ENCODE data around the gene CYP19A1. TPM values are rescaled to one million over a fixed set of nuclear protein-coding genes. Genes with fewer than 3 reads are reported as not detected.

Gene CYP19A1
- total and polyA plus RNA-seq, 10 of the 15 experiments (the other 5 are each of a cell fraction or from before 2014, with no cell fraction given): 0.08 to 1.8 (median 0.70) TPM

- no peak for TF ChIP-seq ASH2L (IDR thresholded peaks at IDR 0.05; ENCODE audit: borderline replicate concordance, low read depth)
- TF ChIP-seq BACH1 (IDR thresholded peaks at IDR 0.05; ENCODE audit: borderline replicate concordance): no peak
These were observed 37.7 kb upstream of the CYP19A1 start (continued) for GRCh38 chr15:51375966-51376640.

GRCh38 chr15:51374131-51374530 is 35.7 kb upstream of the CYP19A1 start:
- no peak overlapping the region for H3K4me3 ChIP-seq
- no peaks in the 10 kb centered on the region for H4K20me1 ChIP-seq (ENCODE audit: control insufficient read depth, insufficient read depth)
- DNase-seq (ENCODE audit: low read depth, low spot score): no peak
- ChIA-PET POLR2A (no interaction called here), SMC1A (ENCODE audit: uncharacterized antibody, unreplicated experiment) (interaction anchor here (1.0 kb wide), 1 partner anchor 144 kb away, joined by 3 read pairs; no protein-coding TSS in a partner anchor), CTCF (interaction anchor here (1.4 to 9.7 kb wide), 4 partner anchors 25 to 92 kb away, joined by 3 to 111 read pairs (median 4); no protein-coding TSS in a partner anchor), RAD21 (ENCODE audit: unreplicated experiment) (no interaction called here)
- no peaks in the 10 kb centered on the region for H3K79me2 ChIP-seq (ENCODE audit: control insufficient read depth, insufficient read depth, low read length)
- intact Hi-C loops (cut with micrococcal nuclease; ENCODE audit: unreplicated experiment): no loop called here
- no peaks in the 10 kb centered on the region for H3K9me3 ChIP-seq (replicated peaks; ENCODE audit: control insufficient read depth, insufficient read depth, low read length)
- no peak for ATAC-seq
- H3K4me1 ChIP-seq (ENCODE audit: control insufficient read depth, insufficient read depth, low read length): peaks cover 4% of the 10 kb centered on the region
- no peak for FAIRE-seq
- H3K4me2 ChIP-seq (ENCODE audit: control insufficient read depth, insufficient read depth): no peak overlapping the region
- TF ChIP-seq PAX8 (IDR thresholded peaks at IDR 0.05) (no peak), HCFC1 (IDR thresholded peaks at IDR 0.05; ENCODE audit: low read length) (no peak), HSF1 (IDR thresholded peaks at IDR 0.05; ENCODE audit: low read depth, low read length) (no peak), NFIC (IDR thresholded peaks at IDR 0.05; ENCODE audit: low read depth, low read length) (no peak)
- no peaks in the 10 kb centered on the region for H3K36me3 ChIP-seq (ENCODE audit: control insufficient read depth in 2 of 2, insufficient read depth in 2 of 2, low read length in 1 of 2)
- no peaks in the 10 kb centered on the region for H3K27me3 ChIP-seq (replicated peaks in 1 of 2; ENCODE audit: control insufficient read depth in 2 of 2, insufficient read depth in 2 of 2, low read length in 1 of 2)
- BruUV-seq (replicated peaks): no TSS peak
- no peak overlapping the region for H2AFZ ChIP-seq (ENCODE audit: control insufficient read depth, low read depth, low read length)
- H3K9ac ChIP-seq (ENCODE audit: control insufficient read depth, insufficient read depth, low read length): no peak overlapping the region
- in situ Hi-C loops (cut with MboI): no loop called here
- no peak overlapping the region for H3K27ac ChIP-seq (ENCODE audit: control insufficient read depth, insufficient read depth)
